Pancreas (tissue), 10 donors: ENCODE results near the gene SRRM4. TPM values are rescaled to one million over a fixed set of nuclear protein-coding genes. Genes with fewer than 3 reads are reported as not detected.
A peak's percentile ranks its signal among the peaks of the same experiment; 100 is the strongest.

Experiments used
- ATAC-seq, 4 donors: fragments of 200-7000 bp; cut with Tn5 transposase; one replicate each; pipeline versions ENCODE4 v1.8.0 to v1.9.1; 2020; ENCODE audit warnings: mild to moderate bottlenecking in 4 of 4, moderate library complexity in 4 of 4
- DNase-seq, 6 donors: peaks; one replicate each; pipeline ENCODE4 v3.0.0-alpha.2; 2020
- FAIRE-seq: peaks from 2 replicates; lab custom pipeline; 2012; peaks lifted over from hg19 to GRCh38; lab: Jason Lieb, UNC
- H3K27ac ChIP-seq, 4 donors: fragments of 200-600 bp; sonication (generic); 1 replicate in 3 of 4; 2 replicates in 1 of 4; pipeline versions ENCODE4 v1.5.0 to v1.8.0; 2020
- H3K27me3 ChIP-seq, 4 donors: fragments of 200-600 bp; one replicate each; pipeline ENCODE4 v1.8.0; 2021
- H3K36me3 ChIP-seq, 3 donors: fragments of 200-600 bp; sonication (generic) in 1 of 3; one replicate each; pipeline versions ENCODE4 v1.5.0 to v1.8.0; 2020 to 2021
- H3K4me1 ChIP-seq, 3 donors: fragments of 200-600 bp; one replicate each; pipeline ENCODE4 v1.8.0; 2021
- H3K4me3 ChIP-seq, 4 donors: fragments of 200-600 bp; sonication (generic) in 2 of 4; one replicate each; pipeline versions ENCODE4 v1.5.0 to v1.8.0; 2020 to 2021
- H3K9me3 ChIP-seq, 4 donors: fragments of 200-600 bp; one replicate each; pipeline ENCODE4 v1.8.0; 2021
- CTCF ChIP-seq, 4 donors: fragments of 200-600 bp; sonication (generic) in 3 of 4; IDR thresholded peaks; one replicate each; pipeline versions ENCODE4 v1.5.0 to v1.8.0; 2021; ENCODE audit warnings: antibody characterized with exemption in 4 of 4
- WGBS, 2 donors: extraction: QIAGEN DNeasy Blood & Tissue Kit; methylation state at CpG; one replicate each; pipeline ENCODE4 v1.1.7; 2013; 5-methylcytosine and 5-hydroxymethylcytosine counted together
- intact Hi-C, 3 donors: fragments of 100-400 bp; cut with DNase I; formaldehyde crosslinking; loops; one replicate each; pipeline versions ENCODE4 v1.11.1 to v1.14.2; 2022
- polyA plus RNA-seq, 2 donors: library from polyadenylated mRNA; stranded (reverse); fragments of 200-250 nt; gene quantifications; one replicate each; pipeline ENCODE4 v1.2.3, GENCODE V29; 2013
- total RNA-seq, 6 donors: library from RNA; stranded (reverse); fragmentation: NEBNext Ultra II Directional in 4 of 6; extraction: Animal tissue kit (Norgen Biotek cat#: 25700) in 4 of 6; gene quantifications; one replicate each; pipeline versions ENCODE4 v1.2.1 to v1.2.4, GENCODE V29; 2021 to 2023
- donor health status: healthy with polysubstance abuse.
- donor health status: DM: no; HTN: no; CAD: no; lungs with moderate emphysema.
- donor health status: DM: no; HTN: no; CAD: no.
- donor health status: control.
- donor health status: control.
- donor health status: Bipolar disorder and iron deficiency.
- donor health status: DM: yes; HTN: yes; CAD: no.
- donor health status: DM: no; HTN: no; CAD: no.
- donor health status: DM: no; HTN: no; CAD: no.
- donor health status: DM: yes; HTN: yes; CAD: no.

SRRM4 gene
- total and polyA plus RNA-seq, 8 donors: 0.02 TPM; not detected in 7

- Histone ChIP-seq H3K27ac (no peak overlapping the region), H3K4me1 (no peaks in the 10 kb centered on the region), H3K9me3 (no peaks in the 10 kb centered on the region), H3K4me3 (no peak overlapping the region), H3K36me3 (no peaks in the 10 kb centered on the region), H3K27me3 (peaks cover 0 to 20% (median 7%) of the 10 kb centered on the region in 4 donors)
- ATAC-seq: peak in 3 of 4 donors; percentile 80 to 82 (median 82)
- DNase-seq: peak; percentile 22 to 58 (median 37)
- WGBS, 2 donors: 3% methylated on average over 16 to 17 of the region's 17 CpGs
- no peak for FAIRE-seq
- intact Hi-C loops: loop anchor here in 1 of 3 donors (10.0 kb wide), 1 partner anchor 565 kb away; no protein-coding TSS in a partner anchor
- TF ChIP-seq CTCF (IDR thresholded peaks at IDR 0.05): peak in 3 of 4 donors; percentile 48 to 62 (median 57)
Measured at GRCh38 chr12:118979763-118980406, 1.5 kb upstream of the SRRM4 start.

DNA sequence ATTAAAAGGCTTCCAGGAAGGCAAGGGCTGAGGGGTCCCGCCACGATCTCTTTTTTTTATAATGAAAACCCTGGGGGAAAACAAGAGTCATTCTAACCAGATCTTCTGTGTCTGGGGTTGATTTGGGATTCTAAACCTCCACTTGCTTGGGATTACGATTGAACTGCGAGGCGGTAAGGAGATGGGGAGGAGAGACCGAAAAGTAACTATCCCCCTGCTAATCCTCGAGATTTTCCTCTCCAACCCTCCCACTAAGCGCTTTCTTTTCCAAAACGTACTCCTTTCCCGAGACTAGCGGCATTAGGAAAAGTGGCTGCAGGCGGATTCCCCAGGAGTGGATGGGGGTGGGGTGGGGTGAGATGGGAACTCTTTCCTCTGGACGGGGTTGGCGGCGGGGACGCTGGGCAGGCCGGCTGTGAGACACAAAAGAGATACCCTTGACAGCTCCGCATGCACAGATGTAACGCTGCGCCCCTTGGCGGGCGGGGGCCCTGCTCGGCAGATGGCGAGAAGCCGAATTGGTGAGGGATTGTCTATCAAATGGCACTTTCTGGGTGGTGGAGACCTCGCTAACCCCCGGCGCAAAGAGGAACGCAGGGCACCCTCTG, 830 bp upstream of the SRRM4 start:
- intact Hi-C loops: loop anchor here in 1 of 3 donors (10.0 kb wide), 1 partner anchor 564 kb away; no protein-coding TSS in a partner anchor
- WGBS, 2 donors: 2 to 3% methylated on average over 29 of the region's 29 CpGs
- DNase-seq (peak in 1 of 6 donors; percentile 54), ATAC-seq (no peak), FAIRE-seq (no peak)
- H3K27me3 ChIP-seq: peaks cover 0 to 23% (median 7%) of the 10 kb centered on the region in 4 donors
- H3K36me3 ChIP-seq: no peaks in the 10 kb centered on the region
- no peaks in the 10 kb centered on the region for H3K4me1 ChIP-seq
- no peak overlapping the region for H3K4me3 ChIP-seq
- H3K9me3 ChIP-seq: no peaks in the 10 kb centered on the region
- TF ChIP-seq CTCF (IDR thresholded peaks at IDR 0.05): no peak
- no peak overlapping the region for H3K27ac ChIP-seq

DNA sequence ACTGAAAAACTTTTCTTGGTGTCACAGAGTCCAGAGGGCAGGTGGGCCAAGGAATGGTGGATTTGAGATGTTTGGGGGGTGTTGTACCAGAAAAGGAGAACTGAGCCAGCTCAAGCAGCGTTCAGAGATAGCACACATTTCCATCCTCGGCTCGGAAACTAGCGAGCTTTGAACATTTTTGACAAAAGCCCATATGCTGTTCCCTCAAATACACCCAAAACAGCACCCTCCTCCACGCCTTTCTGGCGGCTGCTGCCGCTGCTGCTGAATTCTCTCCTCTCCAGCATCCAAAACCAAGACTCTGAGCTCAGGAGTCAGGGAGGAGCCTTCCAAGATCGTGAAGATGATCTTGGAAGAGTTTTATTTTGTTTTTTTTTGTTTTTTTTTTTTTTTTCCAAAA, 961 bp downstream of the SRRM4 start:
- intact Hi-C loops: loop anchor here in 1 of 3 donors (10.0 kb wide), 1 partner anchor 562 kb away; no protein-coding TSS in a partner anchor
- no peaks in the 10 kb centered on the region for H3K36me3 ChIP-seq
- no peak overlapping the region for H3K4me3 ChIP-seq
- WGBS, 2 donors: 9 to 14% methylated on average over 8 of the region's 8 CpGs
- no peak for ATAC-seq
- no peak for FAIRE-seq
- H3K27ac ChIP-seq: no peak overlapping the region
- no peaks in the 10 kb centered on the region for H3K9me3 ChIP-seq
- H3K27me3 ChIP-seq: peaks cover 0 to 27% (median 7%) of the 10 kb centered on the region in 4 donors
- no peak for DNase-seq
- H3K4me1 ChIP-seq: no peaks in the 10 kb centered on the region
- TF ChIP-seq CTCF (IDR thresholded peaks at IDR 0.05): no peak

DNA sequence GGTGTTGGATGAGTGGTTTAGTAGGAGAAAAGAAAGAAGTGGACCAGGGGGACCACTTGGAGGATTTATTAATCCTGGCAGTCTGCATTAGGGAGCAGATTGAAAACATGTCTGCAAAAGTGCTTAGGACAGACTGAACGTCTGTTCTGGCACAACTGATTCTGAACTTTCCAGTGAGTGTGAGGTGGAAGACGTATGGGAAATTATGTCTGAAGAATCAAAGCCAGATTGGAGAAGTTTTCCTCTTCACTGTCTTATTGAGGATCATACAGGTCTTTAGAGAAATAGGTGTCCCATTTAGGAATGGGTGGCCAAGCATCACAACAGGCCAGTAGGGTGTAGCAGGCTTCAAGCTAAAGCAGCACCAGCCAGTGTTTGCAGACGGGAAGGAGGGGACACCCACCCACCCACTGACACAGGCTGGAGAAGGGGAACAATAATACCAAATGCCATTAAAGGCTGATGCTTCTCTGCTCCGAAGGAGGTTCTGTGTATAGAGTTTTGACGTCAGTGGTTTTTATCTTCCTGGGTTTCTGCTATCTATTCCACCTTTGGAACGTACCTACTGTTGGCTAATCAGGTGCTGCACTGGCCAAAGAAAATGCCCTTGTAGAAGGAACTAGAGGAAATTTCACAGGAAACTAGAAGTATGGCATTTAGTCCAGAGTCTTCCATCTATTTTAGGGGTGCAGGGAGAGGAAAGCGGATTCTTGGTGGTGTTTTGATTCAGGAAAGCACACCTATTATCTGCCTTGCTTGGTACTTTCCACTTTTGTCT, 1.8 kb downstream of the SRRM4 start:
- no peak overlapping the region for H3K27ac ChIP-seq
- no peak for TF ChIP-seq CTCF (IDR thresholded peaks at IDR 0.05)
- no peak overlapping the region for H3K4me3 ChIP-seq
- no peak for ATAC-seq
- no peak for FAIRE-seq
- no peaks in the 10 kb centered on the region for H3K4me1 ChIP-seq
- H3K27me3 ChIP-seq: peaks cover 0 to 27% (median 7%) of the 10 kb centered on the region in 4 donors
- WGBS, 2 donors: 28 to 31% methylated on average over 7 of the region's 7 CpGs
- intact Hi-C loops: loop anchor here in 1 of 3 donors (10.0 kb wide), 1 partner anchor 562 kb away; no protein-coding TSS in a partner anchor
- no peaks in the 10 kb centered on the region for H3K9me3 ChIP-seq
- H3K36me3 ChIP-seq: no peaks in the 10 kb centered on the region
- DNase-seq: no peak
